HepG2 (cell line): Measurements from ENCODE around the gene GPATCH3. TPM values are rescaled to one million over a fixed set of nuclear protein-coding genes. Genes with fewer than 3 reads are reported as not detected.

Experiments used
- AGO1 ChIP-seq: fragments of 200-400 bp; formaldehyde crosslinking; IDR thresholded peaks from 2 replicates; pipeline ENCODE4 v1.6.1; 2017; ENCODE audit warnings: mild to moderate bottlenecking, low read depth, low read length, moderate library complexity; ENCODE audit not compliant: poor library complexity, severe bottlenecking
- ATRX ChIP-seq: sonication (generic); formaldehyde crosslinking; IDR thresholded peaks from 2 replicates; pipeline ENCODE4 v1.4.0; 2020; ENCODE audit warnings: missing genetic modification reagents, borderline replicate concordance
- HMGA1 ChIP-seq: sonication (generic); formaldehyde crosslinking; conservative IDR thresholded peaks from 2 replicates; pipeline ENCODE4 v1.4.0; 2020; ENCODE audit warnings: missing genetic modification reagents
- KLF6 ChIP-seq: IDR thresholded peaks from 2 replicates; pipeline ENCODE4 v1.8.0; 2016; ENCODE audit warnings: missing biosample characterization, missing genetic modification reagents
- MAFF ChIP-seq: IDR thresholded peaks from 2 replicates; pipeline ENCODE4 v1.6.1; 2011; ENCODE audit warnings: low read depth, low read length, improper control_type of control experiment
- MBD4 ChIP-seq: IDR thresholded peaks from 2 replicates; pipeline ENCODE4 v1.6.1; 2012; ENCODE audit warnings: low read length, inconsistent platforms, borderline replicate concordance
- MIXL1 ChIP-seq: IDR thresholded peaks from 2 replicates; pipeline ENCODE4 v1.6.1; 2016
- PAF1 ChIP-seq: IDR thresholded peaks from 2 replicates; pipeline ENCODE4 v1.6.1; 2016; ENCODE audit warnings: missing genetic modification reagents, missing compliant biosample characterization
- PHF21A ChIP-seq: sonication (generic); formaldehyde crosslinking; IDR thresholded peaks from 2 replicates; pipeline ENCODE4 v1.5.0; 2020; ENCODE audit warnings: mild to moderate bottlenecking, missing genetic modification reagents
- TAF15 ChIP-seq: fragments of 200-400 bp; formaldehyde crosslinking; IDR thresholded peaks from one replicate; pipeline ENCODE4 v1.6.1; 2018; ENCODE audit warnings: mild to moderate bottlenecking, low read depth, low read length; ENCODE audit not compliant: poor library complexity, severe bottlenecking
- ZNF121 ChIP-seq: sonication (generic); formaldehyde crosslinking; IDR thresholded peaks from 2 replicates; pipeline ENCODE4 v1.5.0; 2020; ENCODE audit warnings: mild to moderate bottlenecking, missing genetic modification reagents
- ZNF136 ChIP-seq: sonication (generic); formaldehyde crosslinking; IDR thresholded peaks from 2 replicates; pipeline ENCODE4 v1.8.1; 2022; ENCODE audit warnings: low read depth, mild to moderate bottlenecking, moderate library complexity, missing genetic modification reagents
- polyA plus RNA-seq, 8 experiments: library from polyadenylated mRNA; depleted of rRNA in 3 of 8; stranded (reverse) in 7 of 8; unstranded in 1 of 8; fragments of >200 nt; fragmentation: Illumina TruSeq in 4 of 8; extraction: Trizol in 4 of 8; gene quantifications; 2 replicates each; pipeline versions ENCODE4 v1.2.1 to v1.2.3, GENCODE V29; 2011 to 2016; ENCODE audit warnings: low read depth in 4 of 8, missing spikeins in 1 of 8, mixed read lengths in 1 of 8; ENCODE audit not compliant: insufficient read depth in 1 of 8
- total RNA-seq, 5 experiments: library from RNA; depleted of rRNA; stranded (reverse); fragments of >200 nt; fragmentation: Illumina TruSeq; extraction: Trizol; gene quantifications; 2 replicates each; pipeline ENCODE4 v1.2.3, GENCODE V29; 2016; ENCODE audit warnings: low read depth in 1 of 5
- TF ChIP-seq, protein P1 (sequence below): sonication (generic); formaldehyde crosslinking; IDR thresholded peaks from 2 replicates; pipeline ENCODE4 v1.5.1; 2020; ENCODE audit warnings: missing genetic modification reagents, mild to moderate bottlenecking, borderline replicate concordance
- TF ChIP-seq, protein P2 (sequence below): sonication (generic); formaldehyde crosslinking; IDR thresholded peaks from 2 replicates; pipeline ENCODE4 v1.8.1; 2023; ENCODE audit warnings: mild to moderate bottlenecking, missing genetic modification reagents
- TF ChIP-seq, protein P3 (sequence below): sonication (generic); formaldehyde crosslinking; IDR thresholded peaks from 2 replicates; pipeline ENCODE4 v1.5.0; 2020; ENCODE audit warnings: missing genetic modification reagents
- TF ChIP-seq, protein P4 (sequence below): IDR thresholded peaks from 2 replicates; pipeline ENCODE4 v1.6.1; 2016; ENCODE audit warnings: missing compliant biosample characterization, missing genetic modification reagents, borderline replicate concordance
- TF ChIP-seq, protein P5 (sequence below): IDR thresholded peaks from 2 replicates; pipeline ENCODE4 v1.6.1; 2016; ENCODE audit warnings: low read depth, control low read depth
- TF ChIP-seq, protein P6 (sequence below): sonication (generic); formaldehyde crosslinking; IDR thresholded peaks from 2 replicates; pipeline ENCODE4 v1.4.0; 2020; ENCODE audit warnings: missing genetic modification reagents, mild to moderate bottlenecking, borderline replicate concordance

The GPATCH3 gene
- total and polyA plus RNA-seq, 2 of the 13 experiments (the other 11 are each of a cell fraction or from before 2014, with no cell fraction given) = 8.3 to 11.0 TPM

DNA sequence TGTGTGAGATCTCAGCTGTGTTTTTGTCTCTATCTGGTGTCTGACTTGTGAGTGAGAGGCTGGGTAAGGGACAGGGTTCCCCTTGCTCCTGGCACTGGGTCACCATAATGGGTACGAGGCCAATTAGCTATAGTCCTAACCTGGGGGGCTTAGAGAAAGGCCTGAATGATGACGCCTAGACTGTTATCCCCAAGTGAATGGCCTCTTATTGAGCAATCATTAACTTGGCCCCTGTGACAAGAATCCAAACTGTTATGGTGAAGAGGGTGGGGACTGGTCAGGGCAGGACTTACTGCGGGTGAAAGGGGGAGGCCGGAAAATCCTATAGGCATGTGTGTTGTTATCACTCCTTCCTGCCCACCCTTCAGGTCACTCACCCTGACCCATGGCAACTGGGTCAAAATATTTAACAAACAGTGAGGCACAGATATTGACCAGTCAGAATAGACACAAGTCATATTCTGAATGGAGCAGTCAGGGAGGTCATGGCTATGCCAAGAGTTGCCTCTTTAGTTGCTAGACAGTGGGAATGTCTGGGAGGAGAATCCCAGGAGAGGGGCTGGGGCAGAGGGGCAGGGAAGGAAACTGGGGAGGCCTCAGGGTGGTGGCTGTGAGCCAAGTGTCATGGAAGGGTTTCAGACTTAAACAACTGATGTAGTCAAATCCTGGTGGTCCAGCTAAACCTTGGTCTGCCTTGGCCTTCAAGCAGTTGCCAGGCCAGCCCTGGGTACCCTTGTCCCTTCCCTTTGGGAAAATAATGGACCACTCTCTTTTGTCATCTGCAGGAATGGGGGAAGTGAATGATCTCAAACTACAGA lies 10.3 kb upstream of the GPATCH3 start (continued):
- TF ChIP-seq, protein P1, sequence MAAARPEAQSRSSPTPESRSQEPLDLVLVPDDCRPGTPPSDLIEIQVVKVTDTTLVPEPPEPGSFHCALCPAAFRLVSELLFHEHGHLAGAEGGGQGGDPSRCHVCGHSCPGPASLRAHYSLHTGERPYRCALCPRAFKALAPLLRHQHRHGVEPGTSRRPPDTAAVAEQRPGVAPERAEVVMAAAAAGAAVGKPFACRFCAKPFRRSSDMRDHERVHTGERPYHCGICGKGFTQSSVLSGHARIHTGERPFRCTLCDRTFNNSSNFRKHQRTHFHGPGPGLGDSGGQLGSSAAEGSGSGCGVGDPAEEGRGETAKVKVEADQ (CRISPR knock-in tag) = no peak
- no peak for TF ChIP-seq MAFF
- no peak for TF ChIP-seq TAF15
- peak; percentile 98 for TF ChIP-seq PHF21A
- no peak for TF ChIP-seq ZNF136 (CRISPR knock-in tag)
- TF ChIP-seq ZNF121 (CRISPR knock-in tag) = peak; percentile 28; the same call in 1 of the 2 replicates
- TF ChIP-seq KLF6 (CRISPR knock-in tag) = peak; percentile 69
- TF ChIP-seq, protein P2, sequence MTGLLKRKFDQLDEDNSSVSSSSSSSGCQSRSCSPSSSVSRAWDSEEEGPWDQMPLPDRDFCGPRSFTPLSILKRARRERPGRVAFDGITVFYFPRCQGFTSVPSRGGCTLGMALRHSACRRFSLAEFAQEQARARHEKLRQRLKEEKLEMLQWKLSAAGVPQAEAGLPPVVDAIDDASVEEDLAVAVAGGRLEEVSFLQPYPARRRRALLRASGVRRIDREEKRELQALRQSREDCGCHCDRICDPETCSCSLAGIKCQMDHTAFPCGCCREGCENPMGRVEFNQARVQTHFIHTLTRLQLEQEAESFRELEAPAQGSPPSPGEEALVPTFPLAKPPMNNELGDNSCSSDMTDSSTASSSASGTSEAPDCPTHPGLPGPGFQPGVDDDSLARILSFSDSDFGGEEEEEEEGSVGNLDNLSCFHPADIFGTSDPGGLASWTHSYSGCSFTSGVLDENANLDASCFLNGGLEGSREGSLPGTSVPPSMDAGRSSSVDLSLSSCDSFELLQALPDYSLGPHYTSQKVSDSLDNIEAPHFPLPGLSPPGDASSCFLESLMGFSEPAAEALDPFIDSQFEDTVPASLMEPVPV = peak; percentile 41; the same call in 1 of the 2 replicates
- TF ChIP-seq, protein P3, sequence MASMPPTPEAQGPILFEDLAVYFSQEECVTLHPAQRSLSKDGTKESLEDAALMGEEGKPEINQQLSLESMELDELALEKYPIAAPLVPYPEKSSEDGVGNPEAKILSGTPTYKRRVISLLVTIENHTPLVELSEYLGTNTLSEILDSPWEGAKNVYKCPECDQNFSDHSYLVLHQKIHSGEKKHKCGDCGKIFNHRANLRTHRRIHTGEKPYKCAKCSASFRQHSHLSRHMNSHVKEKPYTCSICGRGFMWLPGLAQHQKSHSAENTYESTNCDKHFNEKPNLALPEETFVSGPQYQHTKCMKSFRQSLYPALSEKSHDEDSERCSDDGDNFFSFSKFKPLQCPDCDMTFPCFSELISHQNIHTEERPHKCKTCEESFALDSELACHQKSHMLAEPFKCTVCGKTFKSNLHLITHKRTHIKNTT (CRISPR knock-in tag) = no peak
- TF ChIP-seq ATRX (CRISPR knock-in tag) = no peak
- TF ChIP-seq, protein P4, sequence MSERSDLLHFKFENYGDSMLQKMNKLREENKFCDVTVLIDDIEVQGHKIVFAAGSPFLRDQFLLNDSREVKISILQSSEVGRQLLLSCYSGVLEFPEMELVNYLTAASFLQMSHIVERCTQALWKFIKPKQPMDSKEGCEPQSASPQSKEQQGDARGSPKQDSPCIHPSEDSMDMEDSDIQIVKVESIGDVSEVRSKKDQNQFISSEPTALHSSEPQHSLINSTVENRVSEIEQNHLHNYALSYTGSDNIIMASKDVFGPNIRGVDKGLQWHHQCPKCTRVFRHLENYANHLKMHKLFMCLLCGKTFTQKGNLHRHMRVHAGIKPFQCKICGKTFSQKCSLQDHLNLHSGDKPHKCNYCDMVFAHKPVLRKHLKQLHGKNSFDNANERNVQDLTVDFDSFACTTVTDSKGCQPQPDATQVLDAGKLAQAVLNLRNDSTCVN (CRISPR knock-in tag) = peak; percentile 36; the same call in 1 of the 2 replicates
- TF ChIP-seq, protein P5, sequence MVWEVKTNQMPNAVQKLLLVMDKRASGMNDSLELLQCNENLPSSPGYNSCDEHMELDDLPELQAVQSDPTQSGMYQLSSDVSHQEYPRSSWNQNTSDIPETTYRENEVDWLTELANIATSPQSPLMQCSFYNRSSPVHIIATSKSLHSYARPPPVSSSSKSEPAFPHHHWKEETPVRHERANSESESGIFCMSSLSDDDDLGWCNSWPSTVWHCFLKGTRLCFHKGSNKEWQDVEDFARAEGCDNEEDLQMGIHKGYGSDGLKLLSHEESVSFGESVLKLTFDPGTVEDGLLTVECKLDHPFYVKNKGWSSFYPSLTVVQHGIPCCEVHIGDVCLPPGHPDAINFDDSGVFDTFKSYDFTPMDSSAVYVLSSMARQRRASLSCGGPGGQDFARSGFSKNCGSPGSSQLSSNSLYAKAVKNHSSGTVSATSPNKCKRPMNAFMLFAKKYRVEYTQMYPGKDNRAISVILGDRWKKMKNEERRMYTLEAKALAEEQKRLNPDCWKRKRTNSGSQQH (CRISPR knock-in tag) = peak; percentile 48; the same call in 1 of the 2 replicates
- TF ChIP-seq, protein P6, sequence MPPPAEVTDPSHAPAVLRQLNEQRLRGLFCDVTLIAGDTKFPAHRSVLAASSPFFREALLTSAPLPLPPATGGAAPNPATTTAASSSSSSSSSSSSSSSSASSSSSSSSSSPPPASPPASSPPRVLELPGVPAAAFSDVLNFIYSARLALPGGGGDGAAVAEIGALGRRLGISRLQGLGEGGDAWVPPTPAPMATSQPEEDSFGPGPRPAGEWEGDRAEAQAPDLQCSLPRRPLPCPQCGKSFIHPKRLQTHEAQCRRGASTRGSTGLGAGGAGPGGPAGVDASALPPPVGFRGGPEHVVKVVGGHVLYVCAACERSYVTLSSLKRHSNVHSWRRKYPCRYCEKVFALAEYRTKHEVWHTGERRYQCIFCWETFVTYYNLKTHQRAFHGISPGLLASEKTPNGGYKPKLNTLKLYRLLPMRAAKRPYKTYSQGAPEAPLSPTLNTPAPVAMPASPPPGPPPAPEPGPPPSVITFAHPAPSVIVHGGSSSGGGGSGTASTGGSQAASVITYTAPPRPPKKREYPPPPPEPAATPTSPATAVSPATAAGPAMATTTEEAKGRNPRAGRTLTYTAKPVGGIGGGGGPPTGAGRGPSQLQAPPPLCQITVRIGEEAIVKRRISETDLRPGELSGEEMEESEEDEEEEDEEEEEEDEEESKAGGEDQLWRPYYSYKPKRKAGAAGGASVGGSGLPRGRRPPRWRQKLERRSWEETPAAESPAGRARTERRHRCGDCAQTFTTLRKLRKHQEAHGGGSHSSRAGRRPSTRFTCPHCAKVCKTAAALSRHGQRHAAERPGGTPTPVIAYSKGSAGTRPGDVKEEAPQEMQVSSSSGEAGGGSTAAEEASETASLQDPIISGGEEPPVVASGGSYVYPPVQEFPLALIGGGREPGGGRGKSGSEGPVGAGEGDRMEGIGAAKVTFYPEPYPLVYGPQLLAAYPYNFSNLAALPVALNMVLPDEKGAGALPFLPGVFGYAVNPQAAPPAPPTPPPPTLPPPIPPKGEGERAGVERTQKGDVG = no peak
- peak; percentile 62; the same call in 1 of the 2 replicates for TF ChIP-seq MIXL1 (CRISPR knock-in tag)
- TF ChIP-seq PAF1 (CRISPR knock-in tag) = peak; percentile 33; the same call in 1 of the 2 replicates
- no peak for TF ChIP-seq HMGA1
- peak; percentile 91; the same call in 1 of the 2 replicates for TF ChIP-seq MBD4
- no peak for TF ChIP-seq AGO1
